AG09309 (cell line): ENCODE measurements around the gene NYAP2.
A peak's percentile ranks its signal among the peaks of the same experiment; 100 is the strongest.

Experiments
- DNase-seq: peaks from one replicate; pipeline ENCODE4 v3.0.0-alpha.2; 2010; ENCODE audit warnings: low read depth
- H3K4me3 ChIP-seq: 2 replicates; pipeline ENCODE4 v1.5.1; 2011; ENCODE audit warnings: mild to moderate bottlenecking, low read depth, low read length, moderate library complexity; ENCODE audit not compliant: control insufficient read depth
- CTCF ChIP-seq: IDR thresholded peaks from 2 replicates; pipeline ENCODE4 v1.5.1; 2011; ENCODE audit warnings: mild to moderate bottlenecking, low read depth, low read length, inconsistent platforms; ENCODE audit not compliant: insufficient read depth, control insufficient read depth; ENCODE audit errors: missing control alignments

The NYAP2 gene

GRCh38 chr2:225534697-225535096 is 135.2 kb downstream of the NYAP2 start:
- no peak for TF ChIP-seq CTCF
- DNase-seq = peak; percentile 7
- no peak overlapping the region for H3K4me3 ChIP-seq

GRCh38 chr2:225536036-225536435 is 136.5 kb downstream of the NYAP2 start:
- DNase-seq = no peak
- TF ChIP-seq CTCF = no peak
- no peak overlapping the region for H3K4me3 ChIP-seq

DNA sequence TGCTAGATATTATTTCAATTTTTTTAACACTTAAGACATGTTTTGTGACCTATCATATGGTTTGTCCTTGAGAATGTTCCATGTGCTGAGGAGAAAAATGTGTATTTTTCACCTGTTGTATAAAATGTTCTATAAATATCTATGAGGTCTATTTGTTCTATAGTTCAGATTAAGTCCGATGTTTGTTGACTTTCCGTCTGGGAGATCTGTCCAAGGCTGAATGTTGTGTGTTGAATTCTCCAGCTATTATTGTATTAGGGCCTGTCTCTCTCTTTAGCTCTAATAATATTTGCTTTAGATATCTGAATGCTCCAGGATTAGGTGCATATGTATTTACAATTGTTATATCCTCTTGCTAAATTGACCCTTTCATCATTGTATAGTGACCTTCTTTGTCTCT is 144.1 kb downstream of the NYAP2 start:
- TF ChIP-seq CTCF = no peak
- H3K4me3 ChIP-seq = no peak overlapping the region
- DNase-seq = no peak

GRCh38 chr2:225556461-225556860 is 157.0 kb downstream of the NYAP2 start:
- no peak overlapping the region for H3K4me3 ChIP-seq
- no peak for TF ChIP-seq CTCF
- no peak for DNase-seq

DNA sequence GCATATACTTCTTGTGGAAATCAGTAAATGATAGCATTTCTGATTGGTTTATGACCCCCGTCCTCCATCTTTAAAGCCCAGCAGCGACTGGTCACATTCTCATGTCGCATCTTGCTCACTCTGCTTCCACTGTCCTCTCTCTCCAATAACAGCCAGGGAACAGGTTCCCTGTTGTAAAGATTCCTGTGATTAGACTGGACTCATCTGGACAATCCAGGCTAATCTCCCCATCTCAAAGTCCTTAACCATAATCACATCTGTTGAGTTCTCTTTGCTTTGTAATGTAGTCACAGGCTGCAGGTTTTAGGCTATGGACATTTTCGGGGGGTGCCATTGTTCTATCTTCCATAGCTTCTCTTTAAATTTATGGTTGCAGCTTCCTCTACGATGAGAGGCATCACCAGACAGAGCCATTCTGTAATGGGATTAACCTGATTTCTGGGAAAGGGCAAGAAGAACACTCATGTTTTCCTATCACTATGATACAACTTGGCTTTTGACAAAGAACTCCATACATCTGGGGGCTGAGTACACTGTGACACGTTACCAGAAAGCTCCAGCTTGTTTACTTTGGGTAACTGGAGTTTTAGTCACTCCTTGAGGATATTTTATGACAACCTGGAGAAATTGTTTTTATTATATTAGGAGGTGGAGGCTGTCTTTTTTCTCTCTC is 159.0 kb downstream of the NYAP2 start:
- TF ChIP-seq CTCF = no peak
- no peak overlapping the region for H3K4me3 ChIP-seq
- no peak for DNase-seq

GRCh38 chr2:225559072-225559415 is 159.5 kb downstream of the NYAP2 start:
- H3K4me3 ChIP-seq = no peak overlapping the region
- TF ChIP-seq CTCF = no peak
- DNase-seq = no peak

- H3K4me3 ChIP-seq = no peak overlapping the region
- DNase-seq = no peak
- no peak for TF ChIP-seq CTCF
These were observed 167.3 kb downstream of the NYAP2 start for GRCh38 chr2:225566798-225567197.
